GM12865 (cell line): ENCODE measurements around the gene KRT14.

Experiments
- DNase-seq: peaks from one replicate; pipeline ENCODE4 v3.0.0; 2010; ENCODE audit warnings: low read depth
- H3K4me3 ChIP-seq: 2 replicates; pipeline ENCODE4 v1.5.1; 2011; ENCODE audit warnings: mild to moderate bottlenecking, low read depth, low read length, control low read depth
- TF ChIP-seq, protein P1 (sequence below): IDR thresholded peaks from 2 replicates; pipeline ENCODE4 v1.5.1; 2011; ENCODE audit warnings: low read length, control low read depth, low read depth, inconsistent platforms; ENCODE audit not compliant: insufficient read depth; ENCODE audit errors: missing control alignments

KRT14 gene

DNA sequence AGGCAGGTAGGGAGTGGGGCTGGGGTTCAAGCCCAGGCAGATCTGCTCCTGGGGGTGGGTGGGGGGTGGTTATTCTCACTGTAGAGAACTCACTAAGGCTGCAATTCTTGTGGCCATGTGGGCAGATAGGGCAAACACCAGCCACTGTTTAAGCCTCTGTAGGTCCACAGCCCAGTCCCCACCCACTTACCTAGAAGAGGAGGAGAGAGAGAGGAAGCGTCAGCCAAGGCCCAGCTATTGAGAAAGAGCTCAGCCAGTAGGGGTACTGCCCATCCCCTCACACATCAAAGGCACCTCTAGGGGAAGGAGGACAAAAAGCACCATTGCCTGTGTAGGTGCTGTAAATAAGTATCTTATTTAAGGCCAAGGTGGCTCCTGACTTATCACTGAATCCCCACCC, 13.0 kb upstream of the KRT14 start:
- TF ChIP-seq, protein P1, sequence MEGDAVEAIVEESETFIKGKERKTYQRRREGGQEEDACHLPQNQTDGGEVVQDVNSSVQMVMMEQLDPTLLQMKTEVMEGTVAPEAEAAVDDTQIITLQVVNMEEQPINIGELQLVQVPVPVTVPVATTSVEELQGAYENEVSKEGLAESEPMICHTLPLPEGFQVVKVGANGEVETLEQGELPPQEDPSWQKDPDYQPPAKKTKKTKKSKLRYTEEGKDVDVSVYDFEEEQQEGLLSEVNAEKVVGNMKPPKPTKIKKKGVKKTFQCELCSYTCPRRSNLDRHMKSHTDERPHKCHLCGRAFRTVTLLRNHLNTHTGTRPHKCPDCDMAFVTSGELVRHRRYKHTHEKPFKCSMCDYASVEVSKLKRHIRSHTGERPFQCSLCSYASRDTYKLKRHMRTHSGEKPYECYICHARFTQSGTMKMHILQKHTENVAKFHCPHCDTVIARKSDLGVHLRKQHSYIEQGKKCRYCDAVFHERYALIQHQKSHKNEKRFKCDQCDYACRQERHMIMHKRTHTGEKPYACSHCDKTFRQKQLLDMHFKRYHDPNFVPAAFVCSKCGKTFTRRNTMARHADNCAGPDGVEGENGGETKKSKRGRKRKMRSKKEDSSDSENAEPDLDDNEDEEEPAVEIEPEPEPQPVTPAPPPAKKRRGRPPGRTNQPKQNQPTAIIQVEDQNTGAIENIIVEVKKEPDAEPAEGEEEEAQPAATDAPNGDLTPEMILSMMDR: no peak
- no peak overlapping the region for H3K4me3 ChIP-seq
- no peak for DNase-seq

DNA sequence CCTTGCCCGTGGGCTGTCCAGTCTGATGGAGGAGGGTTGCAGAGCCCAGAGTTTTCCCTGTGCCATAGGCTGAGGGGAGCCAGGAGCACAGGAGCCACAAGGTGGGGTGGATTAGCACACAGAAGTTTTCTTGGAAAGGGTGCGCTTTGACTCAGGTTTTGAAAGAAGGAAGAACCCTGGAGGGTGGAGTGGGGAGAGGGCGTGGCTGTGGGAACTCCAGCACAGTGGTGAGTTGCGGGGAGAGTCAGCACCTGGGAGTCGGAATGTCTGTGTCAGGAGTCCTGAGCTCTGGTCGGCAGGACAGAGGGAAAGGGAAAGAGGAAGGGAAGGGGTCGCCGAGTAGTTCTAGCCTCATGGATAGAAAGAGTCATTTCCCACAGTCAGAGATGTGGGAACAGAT, 8.9 kb upstream of the KRT14 start:
- TF ChIP-seq, protein P1: no peak
- DNase-seq: no peak
- no peak overlapping the region for H3K4me3 ChIP-seq

DNA sequence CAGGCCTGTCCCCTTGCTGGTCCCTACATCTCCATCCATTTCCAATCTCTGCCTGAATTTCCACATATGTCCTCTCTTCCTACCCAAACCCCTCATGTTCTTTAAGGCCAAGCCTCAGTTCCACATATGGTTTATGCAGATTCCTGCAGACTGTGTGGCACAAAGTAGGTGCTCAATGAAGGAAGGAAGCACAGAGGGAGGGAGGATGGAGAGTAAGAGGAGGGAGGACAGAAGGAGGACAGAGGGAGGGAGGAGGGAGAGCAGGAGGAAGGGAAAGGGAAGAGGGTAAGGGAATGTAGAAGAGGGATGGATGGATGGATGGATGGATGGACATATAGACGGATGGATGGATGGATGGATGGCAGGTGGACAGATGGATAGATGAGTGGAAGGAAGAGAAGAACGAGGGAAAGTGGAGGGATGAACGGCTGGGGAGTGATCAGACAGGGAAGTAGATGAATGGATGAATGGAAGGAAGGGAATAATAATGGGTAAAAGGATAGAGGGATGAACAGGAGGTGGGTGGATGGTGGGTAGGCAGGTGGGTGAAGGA, 7.7 kb upstream of the KRT14 start:
- no peak overlapping the region for H3K4me3 ChIP-seq
- TF ChIP-seq, protein P1: no peak
- no peak for DNase-seq

DNA sequence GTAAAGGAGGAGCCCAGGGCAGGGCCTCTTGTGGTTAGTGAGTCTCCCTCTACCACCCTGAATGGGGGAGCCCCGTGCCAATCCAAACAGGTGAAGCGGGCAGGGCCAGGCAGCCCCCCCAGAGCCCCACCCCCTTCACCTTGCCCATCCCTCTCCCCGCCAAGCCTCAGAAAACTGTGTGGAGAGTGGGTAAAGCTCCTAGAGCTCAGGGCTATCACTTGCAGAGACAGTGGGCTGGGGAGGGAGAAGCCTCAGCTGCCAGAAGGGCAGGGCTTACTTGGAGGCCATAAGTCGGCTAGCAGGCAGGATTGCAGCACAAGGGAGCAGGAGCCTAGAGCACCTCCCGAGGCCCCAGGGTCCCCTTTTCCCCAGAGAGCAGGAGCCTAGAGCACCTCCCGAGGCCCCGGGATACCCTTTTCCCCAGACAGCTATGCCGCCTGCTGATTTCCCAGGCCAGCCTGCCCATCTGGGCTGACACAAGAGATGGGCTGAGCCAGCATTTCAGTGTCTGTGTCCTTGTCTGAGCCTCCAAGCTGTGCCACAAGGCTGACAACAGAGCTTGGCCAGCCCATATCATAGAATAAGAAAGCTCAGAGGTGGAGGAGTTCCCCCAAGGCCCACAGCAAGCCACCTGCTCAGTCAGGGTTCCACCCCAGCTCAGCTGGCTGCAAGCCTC, 6.7 kb upstream of the KRT14 start:
- TF ChIP-seq, protein P1: no peak
- peak; percentile 24 for DNase-seq
- no peak overlapping the region for H3K4me3 ChIP-seq

DNA sequence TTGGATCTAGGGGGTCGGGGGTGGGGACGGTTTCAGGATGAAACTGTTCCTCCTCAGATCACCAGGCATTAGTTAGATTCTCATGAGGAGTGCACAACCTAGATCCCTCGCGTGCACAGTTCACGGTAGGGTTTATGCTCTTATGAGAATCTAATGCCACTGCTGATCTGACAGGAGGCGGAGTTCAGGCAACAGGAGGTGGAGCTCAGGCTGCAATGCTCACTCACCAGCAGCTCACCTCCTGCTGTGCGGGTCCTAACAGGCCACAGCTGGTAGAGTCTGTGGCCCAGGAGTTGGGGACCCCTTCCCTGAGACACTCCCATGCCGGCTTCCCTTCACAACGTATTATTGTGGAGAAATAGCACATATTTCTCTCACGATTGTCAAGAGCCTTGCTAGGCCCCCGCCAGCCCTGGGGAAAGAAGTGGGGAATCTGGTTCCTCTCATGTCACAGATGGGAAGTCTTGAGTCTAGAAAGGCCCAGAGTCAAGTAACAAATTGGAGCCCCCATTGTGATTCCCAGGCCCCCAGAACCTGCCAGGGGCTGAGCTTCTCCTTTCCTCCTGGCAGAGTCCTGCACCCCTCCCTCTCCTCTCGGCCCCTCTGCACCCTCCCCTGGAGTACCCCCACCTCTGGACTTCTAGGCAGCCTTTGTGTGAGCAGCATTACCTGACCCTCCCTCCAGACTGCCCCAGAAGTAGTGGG, 6.1 kb upstream of the KRT14 start:
- no peak for DNase-seq

DNA sequence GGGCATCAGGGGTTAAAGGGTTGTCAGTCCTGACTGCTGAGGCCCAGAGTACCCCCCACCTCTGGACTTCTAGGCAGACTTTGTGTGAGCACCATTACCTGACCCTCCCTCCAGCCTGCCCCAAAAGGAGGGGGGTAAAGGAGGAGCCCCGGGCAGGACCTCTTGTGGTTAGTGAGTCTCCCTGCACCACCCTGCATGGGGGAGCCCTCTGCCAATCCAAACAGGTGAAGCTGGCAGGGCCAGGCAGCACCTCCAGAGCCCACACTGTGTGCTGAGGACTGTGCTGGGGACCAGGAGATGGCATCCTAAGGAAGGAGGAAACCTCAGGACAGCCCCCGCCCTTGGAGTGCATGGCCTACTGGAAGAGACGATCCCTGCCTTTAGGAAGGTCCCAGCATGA, 2.6 kb upstream of the KRT14 start:
- no peak overlapping the region for H3K4me3 ChIP-seq
- TF ChIP-seq, protein P1: no peak
- DNase-seq: no peak

More for the DNA sequence above, 6.1 kb upstream of the KRT14 start:
- H3K4me3 ChIP-seq: no peak overlapping the region
- TF ChIP-seq, protein P1: no peak
